ENCODE data around the gene DEPDC5.
A peak's percentile ranks its signal among the peaks of the same experiment; 100 is the strongest.
"Not testable (repeated sequence)": the region's sequence is repeated elsewhere in the genome, so short reads cannot be mapped to it uniquely, and the experiment has no call there.

The DEPDC5 gene

DNA sequence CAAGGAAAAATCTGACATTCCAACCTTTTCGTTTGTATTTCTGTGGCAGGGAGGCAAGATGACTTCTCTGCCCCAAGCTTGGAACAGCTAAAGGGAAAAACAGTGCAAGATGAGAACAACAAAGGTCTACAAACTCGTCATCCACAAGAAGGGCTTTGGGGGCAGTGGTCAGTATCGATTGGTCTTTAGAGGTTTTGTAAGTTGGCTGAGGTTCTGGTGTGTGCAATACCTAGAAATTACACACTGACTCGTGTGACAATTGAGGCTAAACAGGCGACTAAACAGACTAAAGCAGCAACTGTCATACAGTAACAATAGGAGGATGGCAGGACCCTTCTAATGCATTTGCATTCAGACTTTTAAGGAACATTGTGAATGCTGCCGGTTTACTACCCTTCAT, 994 bp downstream of the DEPDC5 start:
- Mint-ChIP-seq H3K27me3 (no peaks in the 10 kb centered on the region), H3K27ac (peak overlapping the region; percentile 98), H3K4me1 (peaks cover 28% of the 10 kb centered on the region), H3K4me3 (peak overlapping the region; percentile 88), H3K9me3 (no peaks in the 10 kb centered on the region), H3K36me3 (peaks cover 1% of the 10 kb centered on the region)
- DNase-seq (ENCODE audit: low spot score in 2 of 2) (no peak), ATAC-seq (ENCODE audit: low read depth) (no peak)

- Mint-ChIP-seq H3K36me3 (peaks cover 6% of the 10 kb centered on the region), H3K27me3 (no peaks in the 10 kb centered on the region), H3K9me3 (no peaks in the 10 kb centered on the region), H3K4me1 (peaks cover 22% of the 10 kb centered on the region), H3K4me3 (no peak overlapping the region), H3K27ac (no peak overlapping the region)
- no peak for ATAC-seq (ENCODE audit: low read depth)
- DNase-seq (ENCODE audit: low spot score in 2 of 2) = no peak
These were observed 3.4 kb downstream of the DEPDC5 start for GRCh38 chr22:31757265-31757664.

DNA sequence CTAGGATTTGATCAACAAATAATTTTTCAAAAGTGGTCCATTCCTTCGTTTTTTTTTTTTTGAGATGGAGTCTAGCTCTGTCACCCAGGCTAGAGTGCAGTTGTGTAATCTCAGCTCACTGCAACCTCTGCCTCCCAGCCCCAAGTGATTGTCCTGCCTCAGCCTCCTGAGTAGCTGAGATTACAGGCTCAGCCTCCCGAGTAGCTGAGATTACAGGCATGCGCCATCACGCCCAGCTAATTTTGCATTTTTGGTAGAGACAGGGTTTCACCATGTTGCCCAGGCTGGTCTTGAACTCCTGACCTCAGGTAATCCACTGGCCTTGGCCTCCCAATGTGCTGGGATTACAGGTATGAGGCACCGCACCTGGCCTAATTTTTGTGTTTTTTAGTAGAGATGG, 5.0 kb downstream of the DEPDC5 start:
- H3K4me3 Mint-ChIP-seq; H3K36me3 Mint-ChIP-seq; ATAC-seq (ENCODE audit: low read depth); H3K9me3 Mint-ChIP-seq; DNase-seq (ENCODE audit: low spot score in 2 of 2); H3K27ac Mint-ChIP-seq; H3K27me3 Mint-ChIP-seq: not testable (repeated sequence)
- peaks cover 14% of the 10 kb centered on the region for H3K4me1 Mint-ChIP-seq

DNA sequence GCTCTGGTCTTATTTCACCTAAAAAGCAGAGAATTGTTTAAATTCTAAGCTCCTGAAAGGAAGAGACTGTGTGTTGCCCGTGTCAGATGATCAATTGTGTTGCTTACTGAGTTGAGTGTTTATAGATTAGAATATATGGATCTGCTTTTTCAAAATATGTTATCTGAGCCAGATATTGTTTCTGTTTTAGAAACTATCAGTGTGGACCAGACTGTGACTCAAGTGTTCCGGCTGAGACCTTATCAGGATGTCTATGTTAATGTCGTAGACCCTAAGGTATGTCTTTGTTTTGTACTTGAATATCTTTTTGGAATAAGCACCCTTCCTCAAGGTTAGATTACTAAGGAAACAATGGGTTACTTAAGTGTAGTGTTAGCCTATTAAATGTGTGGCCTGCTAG, 11.0 kb downstream of the DEPDC5 start:
- Mint-ChIP-seq H3K36me3 (peaks cover 28% of the 10 kb centered on the region), H3K4me1 (peaks cover 3% of the 10 kb centered on the region), H3K4me3 (no peak overlapping the region), H3K27me3 (no peaks in the 10 kb centered on the region), H3K27ac (peak overlapping the region; percentile 9), H3K9me3 (no peaks in the 10 kb centered on the region)
- no peak for ATAC-seq (ENCODE audit: low read depth)
- no peak for DNase-seq (ENCODE audit: low spot score in 2 of 2)

DNA sequence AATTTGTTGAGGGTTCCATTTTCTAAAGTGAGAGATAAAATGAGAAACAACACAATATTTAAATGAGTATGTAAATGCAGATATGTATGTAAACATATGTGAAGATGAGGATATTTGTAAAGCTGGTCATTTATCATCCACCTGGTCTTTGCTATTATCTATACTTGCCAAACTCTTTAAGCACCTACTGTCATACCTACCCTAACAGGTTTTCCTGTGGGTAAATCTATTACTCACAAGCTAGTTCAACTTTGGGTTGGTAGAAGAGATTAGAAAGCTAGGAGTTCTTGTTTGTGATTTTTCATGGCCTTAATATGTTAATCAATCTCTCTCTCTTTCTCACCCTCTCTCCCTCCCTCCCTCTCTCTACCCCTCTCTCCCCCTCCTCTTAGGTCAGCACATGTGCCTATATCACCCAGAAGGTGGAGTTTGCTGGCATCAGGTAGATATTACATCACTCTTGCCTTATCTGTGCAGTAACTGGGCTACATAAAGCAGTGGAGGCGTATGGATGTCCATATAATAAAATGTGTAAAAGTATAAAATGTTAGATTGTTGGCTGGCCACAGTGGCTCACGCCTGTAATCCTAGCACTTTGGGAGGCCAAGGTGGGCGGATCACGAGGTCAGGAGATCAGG, 14.7 kb downstream of the DEPDC5 start:
- Mint-ChIP-seq H3K9me3 (no peaks in the 10 kb centered on the region), H3K4me3 (no peak overlapping the region), H3K27me3 (no peaks in the 10 kb centered on the region), H3K27ac (no peak overlapping the region), H3K36me3 (peaks cover 26% of the 10 kb centered on the region), H3K4me1 (peaks cover 3% of the 10 kb centered on the region)
- ATAC-seq (ENCODE audit: low read depth) (no peak), DNase-seq (ENCODE audit: low spot score in 2 of 2) (no peak)

DNA sequence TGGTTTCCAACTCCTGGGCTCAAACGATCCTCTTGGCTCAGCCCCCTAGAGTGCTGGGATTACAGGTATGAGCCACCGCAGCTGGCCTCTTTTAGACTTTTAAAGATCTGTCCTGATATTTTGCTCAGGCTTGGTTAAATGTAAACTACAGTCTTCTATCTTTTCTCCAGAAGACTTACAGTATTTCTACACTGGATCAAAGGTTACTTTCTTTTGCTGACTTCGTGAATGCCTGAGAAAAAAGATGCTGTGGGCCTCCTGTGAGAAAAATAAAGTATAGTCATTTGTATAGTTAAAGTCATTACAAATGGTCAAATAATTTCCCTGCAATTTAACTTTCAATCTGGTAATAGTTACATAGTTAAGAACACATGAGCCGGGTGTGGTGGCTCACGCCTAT, 19.6 kb downstream of the DEPDC5 start:
- Mint-ChIP-seq H3K36me3 (peaks cover 20% of the 10 kb centered on the region), H3K27me3 (no peaks in the 10 kb centered on the region), H3K4me1 (no peaks in the 10 kb centered on the region), H3K9me3 (no peaks in the 10 kb centered on the region), H3K27ac (no peak overlapping the region), H3K4me3 (no peak overlapping the region)
- DNase-seq (ENCODE audit: low spot score in 2 of 2) (no peak), ATAC-seq (ENCODE audit: low read depth) (no peak)

- no peaks in the 10 kb centered on the region for H3K9me3 Mint-ChIP-seq
- H3K36me3 Mint-ChIP-seq = peaks cover 31% of the 10 kb centered on the region
- no peak overlapping the region for H3K4me3 Mint-ChIP-seq
- H3K27ac Mint-ChIP-seq = no peak overlapping the region
- no peaks in the 10 kb centered on the region for H3K4me1 Mint-ChIP-seq
- ATAC-seq (ENCODE audit: low read depth) = no peak
- no peaks in the 10 kb centered on the region for H3K27me3 Mint-ChIP-seq
- no peak for DNase-seq (ENCODE audit: low spot score in 2 of 2)
These were observed 22.4 kb downstream of the DEPDC5 start for GRCh38 chr22:31776231-31776630.

GRCh38 chr22:31789803-31790202, 36.0 kb downstream of the DEPDC5 start:
- H3K4me3 Mint-ChIP-seq = peak overlapping the region; percentile 68

GRCh38 chr22:31790240-31790639, 36.4 kb downstream of the DEPDC5 start:
- Mint-ChIP-seq H3K27ac (peak overlapping the region; percentile 87), H3K27me3 (no peaks in the 10 kb centered on the region), H3K4me3 (peak overlapping the region; percentile 68), H3K9me3 (no peaks in the 10 kb centered on the region), H3K4me1 (peaks cover 21% of the 10 kb centered on the region), H3K36me3 (peaks cover 4% of the 10 kb centered on the region)
- peak in 1 of 2 donors; percentile 38 for DNase-seq (ENCODE audit: low spot score in 2 of 2)
- ATAC-seq (ENCODE audit: low read depth) = peak; percentile 91

More at GRCh38 chr22:31789803-31790202, 36.0 kb downstream of the DEPDC5 start:
- DNase-seq (ENCODE audit: low spot score in 2 of 2) (no peak), ATAC-seq (ENCODE audit: low read depth) (no peak)
- H3K4me1 Mint-ChIP-seq = peaks cover 21% of the 10 kb centered on the region
- H3K27me3 Mint-ChIP-seq = no peaks in the 10 kb centered on the region
- H3K27ac Mint-ChIP-seq = peak overlapping the region; percentile 87
- H3K9me3 Mint-ChIP-seq = no peaks in the 10 kb centered on the region
- peaks cover 4% of the 10 kb centered on the region for H3K36me3 Mint-ChIP-seq

GRCh38 chr22:31799358-31799757, 45.5 kb downstream of the DEPDC5 start:
- not testable (repeated sequence) for H3K4me3 Mint-ChIP-seq; H3K9me3 Mint-ChIP-seq; DNase-seq (ENCODE audit: low spot score in 2 of 2); H3K27ac Mint-ChIP-seq; H3K4me1 Mint-ChIP-seq; H3K27me3 Mint-ChIP-seq; ATAC-seq (ENCODE audit: low read depth)
- H3K36me3 Mint-ChIP-seq = peaks cover 29% of the 10 kb centered on the region

GRCh38 chr22:31800065-31800464, 46.2 kb downstream of the DEPDC5 start:
- H3K27ac Mint-ChIP-seq = no peak overlapping the region
- H3K36me3 Mint-ChIP-seq = peaks cover 31% of the 10 kb centered on the region
- H3K27me3 Mint-ChIP-seq = no peaks in the 10 kb centered on the region
- DNase-seq (ENCODE audit: low spot score in 2 of 2) (no peak), ATAC-seq (ENCODE audit: low read depth) (no peak)
- no peak overlapping the region for H3K4me3 Mint-ChIP-seq
- no peaks in the 10 kb centered on the region for H3K9me3 Mint-ChIP-seq
- peaks cover 4% of the 10 kb centered on the region for H3K4me1 Mint-ChIP-seq

DNA sequence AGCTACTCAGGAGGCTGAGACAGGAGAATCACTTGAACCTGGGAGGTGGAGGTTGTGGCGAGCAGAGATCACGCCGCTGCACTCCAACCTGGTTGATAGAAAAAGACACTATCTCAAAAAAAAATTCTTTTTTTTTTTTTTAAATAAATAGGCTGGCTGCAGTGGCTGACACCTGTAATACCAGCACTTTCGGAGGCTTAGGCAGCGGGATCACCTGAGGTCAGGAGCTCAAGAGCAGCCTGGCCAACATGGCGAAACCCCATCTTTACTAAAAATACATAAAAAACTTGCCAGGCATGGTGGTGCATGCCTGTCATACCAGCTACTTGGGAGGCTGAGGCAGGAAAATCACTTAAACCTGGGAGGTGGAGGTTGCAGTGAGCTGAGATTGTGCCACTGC, 47.0 kb downstream of the DEPDC5 start:
- peaks cover 34% of the 10 kb centered on the region for H3K36me3 Mint-ChIP-seq
- H3K4me1 Mint-ChIP-seq; H3K27me3 Mint-ChIP-seq; H3K27ac Mint-ChIP-seq; DNase-seq (ENCODE audit: low spot score in 2 of 2); H3K9me3 Mint-ChIP-seq; H3K4me3 Mint-ChIP-seq; ATAC-seq (ENCODE audit: low read depth): not testable (repeated sequence)

DNA sequence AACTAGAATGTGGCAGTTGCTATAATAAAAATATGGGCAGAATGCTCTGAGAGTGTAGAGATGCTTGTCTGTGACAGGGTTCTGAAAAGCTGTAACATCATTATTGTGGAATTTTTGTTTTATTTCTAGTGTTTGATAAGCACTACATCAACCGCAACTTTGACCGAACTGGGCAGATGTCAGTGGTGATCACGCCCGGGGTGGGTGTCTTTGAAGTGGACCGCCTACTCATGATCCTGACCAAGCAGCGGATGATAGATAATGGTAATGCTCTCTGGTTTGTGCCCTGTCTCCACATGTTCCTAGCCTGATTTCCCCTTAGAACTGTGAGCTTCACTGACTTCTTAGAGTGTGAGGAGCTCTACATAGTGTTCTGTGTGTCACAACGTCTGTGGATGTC, 48.8 kb downstream of the DEPDC5 start:
- Mint-ChIP-seq H3K27ac (no peak overlapping the region), H3K4me3 (no peak overlapping the region), H3K4me1 (no peaks in the 10 kb centered on the region), H3K27me3 (no peaks in the 10 kb centered on the region), H3K9me3 (no peaks in the 10 kb centered on the region), H3K36me3 (peaks cover 33% of the 10 kb centered on the region)
- ATAC-seq (ENCODE audit: low read depth) (no peak), DNase-seq (ENCODE audit: low spot score in 2 of 2) (no peak)

DNA sequence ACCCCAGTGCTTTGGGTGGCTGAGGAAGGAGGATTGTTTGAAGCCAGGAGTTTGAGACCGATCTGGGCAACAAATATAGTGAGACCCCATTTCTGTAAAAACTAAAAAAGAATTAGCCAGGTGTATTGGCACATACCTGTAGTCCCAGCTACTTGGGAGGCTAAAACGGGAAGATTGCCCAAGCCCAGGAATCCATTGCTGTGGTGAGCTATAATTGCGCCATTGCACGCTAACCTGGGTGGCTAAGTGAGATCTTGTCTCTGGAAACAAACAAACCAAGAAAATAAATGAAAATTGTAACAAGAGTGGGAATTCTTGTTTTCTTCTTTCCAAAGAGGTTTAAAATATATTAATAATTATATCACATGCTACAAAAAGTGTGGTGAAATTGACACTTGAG, 52.9 kb downstream of the DEPDC5 start:
- ATAC-seq (ENCODE audit: low read depth) (no peak), DNase-seq (ENCODE audit: low spot score in 2 of 2) (no peak)
- H3K4me3 Mint-ChIP-seq = no peak overlapping the region
- peaks cover 45% of the 10 kb centered on the region for H3K36me3 Mint-ChIP-seq
- H3K9me3 Mint-ChIP-seq = no peaks in the 10 kb centered on the region
- H3K27me3 Mint-ChIP-seq = no peaks in the 10 kb centered on the region
- H3K4me1 Mint-ChIP-seq = no peaks in the 10 kb centered on the region
- no peak overlapping the region for H3K27ac Mint-ChIP-seq

DNA sequence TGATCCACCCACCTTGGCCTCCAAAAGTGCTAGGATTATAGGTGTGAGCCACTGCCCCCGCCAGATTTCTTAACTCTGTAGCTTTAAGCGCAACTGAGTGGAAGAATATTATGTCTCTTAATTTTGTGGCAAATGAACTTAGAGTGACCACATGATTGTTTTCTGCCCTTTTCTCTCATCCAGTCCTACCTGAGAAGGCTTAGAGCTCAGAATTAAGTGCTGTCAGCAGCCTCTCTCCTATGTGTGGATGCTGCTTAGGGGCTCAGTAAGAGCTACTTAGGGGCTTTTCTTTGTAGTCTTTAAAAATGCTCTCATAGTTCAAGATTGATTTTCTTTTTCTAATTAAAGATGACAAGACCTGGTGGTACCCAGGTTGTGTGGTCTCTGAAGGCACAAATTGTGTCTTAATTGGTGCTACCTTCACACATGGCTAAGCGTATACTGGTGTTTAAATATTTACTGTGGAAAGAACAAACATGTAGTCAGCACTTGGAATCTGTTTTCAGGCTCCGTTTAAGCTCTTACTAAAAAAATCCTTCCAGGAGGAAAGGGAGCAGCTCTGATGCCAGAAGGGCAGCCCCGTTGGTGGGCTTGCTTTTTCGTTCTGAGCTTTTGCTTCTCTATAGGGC, 59.3 kb downstream of the DEPDC5 start:
- H3K27ac Mint-ChIP-seq = no peak overlapping the region
- no peak for ATAC-seq (ENCODE audit: low read depth)
- no peak for DNase-seq (ENCODE audit: low spot score in 2 of 2)
- no peaks in the 10 kb centered on the region for H3K9me3 Mint-ChIP-seq
- H3K36me3 Mint-ChIP-seq = peaks cover 32% of the 10 kb centered on the region
- no peaks in the 10 kb centered on the region for H3K27me3 Mint-ChIP-seq
- no peaks in the 10 kb centered on the region for H3K4me1 Mint-ChIP-seq
- H3K4me3 Mint-ChIP-seq = no peak overlapping the region

All from memory B cell (primary cell).